ENCODE data around the gene CD59. TPM values are rescaled to one million over a fixed set of nuclear protein-coding genes. Genes with fewer than 3 reads are reported as not detected.

The CD59 gene
- total and polyA plus RNA-seq, 2 donors (not counting 3 experiments of a cell fraction or from before 2014, with no cell fraction given), result 992 to 1,084 TPM

DNA sequence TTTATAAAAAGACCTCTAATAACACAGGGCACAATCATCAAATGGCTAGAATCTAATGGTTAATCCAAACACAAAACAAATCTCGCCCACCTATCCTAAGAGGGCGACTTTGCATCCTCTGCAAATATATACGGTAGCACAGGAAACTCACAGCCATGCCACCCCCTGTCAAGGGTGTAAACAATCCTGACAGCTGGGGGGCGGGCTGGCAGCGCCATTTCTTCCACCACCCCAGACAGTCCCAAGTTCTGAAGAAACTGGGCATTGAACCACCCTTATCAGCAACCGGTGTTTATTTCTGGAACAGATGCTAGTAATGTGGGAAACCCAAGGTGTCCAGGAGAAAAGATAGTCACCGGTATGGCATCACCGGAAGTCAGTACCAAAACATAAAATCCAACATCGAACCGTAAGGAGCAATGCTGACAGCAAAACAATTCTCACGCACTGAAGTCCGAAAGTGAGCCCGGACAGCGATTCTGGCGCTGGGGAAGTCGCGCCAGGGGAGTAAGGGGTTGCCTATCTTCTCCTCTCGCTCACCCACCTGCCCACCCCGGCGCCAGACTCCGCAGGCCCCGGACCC, 37.3 kb upstream of the CD59 start:
- FAIRE-seq, result peak; percentile 66
- Histone ChIP-seq H3K79me2 (ENCODE audit: control insufficient read depth, insufficient read depth, low read length) (peaks cover 14% of the 10 kb centered on the region), H3K9me1 (replicated peaks; ENCODE audit: control insufficient read depth, extremely low read depth, insufficient read depth, low read length) (no peaks in the 10 kb centered on the region), H3K27me3 (ENCODE audit: control insufficient read depth in 2 of 2, insufficient read depth in 2 of 2, low read length in 2 of 2) (peaks cover 14 to 16% of the 10 kb centered on the region in 2 experiments), H3K9me3 (replicated peaks; ENCODE audit: control insufficient read depth, insufficient read depth, low read length) (no peaks in the 10 kb centered on the region), H3K9ac (replicated peaks; ENCODE audit: extremely low read depth, insufficient read depth, low read length) (peak overlapping the region; percentile 49), H4K20me1 (replicated peaks; ENCODE audit: control insufficient read depth, extremely low read depth, insufficient read depth, low read length) (no peaks in the 10 kb centered on the region), H3K4me2 (ENCODE audit: insufficient read depth, low read length) (peak overlapping the region; percentile 83), H3K4me3 (replicated peaks in 1 of 3; ENCODE audit: insufficient read depth in 1 of 3, low read depth in 1 of 3, low read length in 3 of 3) (peak overlapping the region; percentile 62 to 92 (median 80)), H3K27ac (ENCODE audit: insufficient read depth, low read depth, low read length) (no peak overlapping the region), H2AFZ (ENCODE audit: low read depth, low read length) (peak overlapping the region; percentile 91), H3K36me3 (ENCODE audit: control insufficient read depth in 2 of 2, extremely low read depth in 1 of 2, insufficient read depth in 2 of 2, low read length in 2 of 2) (no peaks in the 10 kb centered on the region), H3K4me1 (ENCODE audit: control insufficient read depth, extremely low read depth, insufficient read depth, low read length) (peaks cover 12% of the 10 kb centered on the region)
- BruUV-seq (replicated peaks), result no TSS peak
- ChIA-PET CTCF (no interaction called here), POLR2A (no interaction called here)
- DNase-seq (ENCODE audit: low read depth, low spot score), result peak; percentile 40
- dilution Hi-C loops (cut with MboI; ENCODE audit: extremely low pct_ligation_motif_present, low sequenced_read_pairs) (no loop called here), intact Hi-C loops (cut with micrococcal nuclease) (no loop called here)
- no peak for TF ChIP-seq EZH2 (IDR thresholded peaks at IDR 0.05; ENCODE audit: borderline replicate concordance, low read depth, low read length, severe bottlenecking)
- TF ChIP-seq POLR2AphosphoS5 (IDR thresholded peaks at IDR 0.05; ENCODE audit: insufficient read depth, low read depth, low read length), result no peak
- no peak for TF ChIP-seq MYC (IDR thresholded peaks at IDR 0.05; ENCODE audit: low read depth, low read length)
- TF ChIP-seq, protein P1, sequence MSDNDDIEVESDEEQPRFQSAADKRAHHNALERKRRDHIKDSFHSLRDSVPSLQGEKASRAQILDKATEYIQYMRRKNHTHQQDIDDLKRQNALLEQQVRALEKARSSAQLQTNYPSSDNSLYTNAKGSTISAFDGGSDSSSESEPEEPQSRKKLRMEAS (IDR thresholded peaks at IDR 0.05; ENCODE audit: insufficient read depth, insufficient read length), result no peak
- no peak for TF ChIP-seq POLR2A (IDR thresholded peaks at IDR 0.05; ENCODE audit: low read depth, low read length)
- TF ChIP-seq FOS (IDR thresholded peaks at IDR 0.05; ENCODE audit: borderline replicate concordance, insufficient read depth, low read length), result no peak
- TF ChIP-seq, protein P2, sequence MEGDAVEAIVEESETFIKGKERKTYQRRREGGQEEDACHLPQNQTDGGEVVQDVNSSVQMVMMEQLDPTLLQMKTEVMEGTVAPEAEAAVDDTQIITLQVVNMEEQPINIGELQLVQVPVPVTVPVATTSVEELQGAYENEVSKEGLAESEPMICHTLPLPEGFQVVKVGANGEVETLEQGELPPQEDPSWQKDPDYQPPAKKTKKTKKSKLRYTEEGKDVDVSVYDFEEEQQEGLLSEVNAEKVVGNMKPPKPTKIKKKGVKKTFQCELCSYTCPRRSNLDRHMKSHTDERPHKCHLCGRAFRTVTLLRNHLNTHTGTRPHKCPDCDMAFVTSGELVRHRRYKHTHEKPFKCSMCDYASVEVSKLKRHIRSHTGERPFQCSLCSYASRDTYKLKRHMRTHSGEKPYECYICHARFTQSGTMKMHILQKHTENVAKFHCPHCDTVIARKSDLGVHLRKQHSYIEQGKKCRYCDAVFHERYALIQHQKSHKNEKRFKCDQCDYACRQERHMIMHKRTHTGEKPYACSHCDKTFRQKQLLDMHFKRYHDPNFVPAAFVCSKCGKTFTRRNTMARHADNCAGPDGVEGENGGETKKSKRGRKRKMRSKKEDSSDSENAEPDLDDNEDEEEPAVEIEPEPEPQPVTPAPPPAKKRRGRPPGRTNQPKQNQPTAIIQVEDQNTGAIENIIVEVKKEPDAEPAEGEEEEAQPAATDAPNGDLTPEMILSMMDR (IDR thresholded peaks at IDR 0.05; ENCODE audit: extremely low read depth in 1 of 2, insufficient read depth in 1 of 2, low read depth in 1 of 2, low read length in 2 of 2), result no peak
- TF ChIP-seq JUN (IDR thresholded peaks at IDR 0.05; ENCODE audit: borderline replicate concordance, insufficient read depth, insufficient read length, low read depth), result no peak
- TF ChIP-seq GATA2 (IDR thresholded peaks at IDR 0.05; ENCODE audit: insufficient read depth, insufficient read length, low read depth, low read length), result no peak

Measured in endothelial cell of umbilical vein (primary cell).